Spleen (tissue), 7 donors: Measurements from ENCODE around the gene PKP2.

ENCODE experiments used
- CTCF ChIP-seq, 11 experiments: fragments of 200-600 bp in 7 of 11; fragments of 450-650 bp in 4 of 11; sonication (generic) in 4 of 11; IDR thresholded peaks in 8 of 11; conservative IDR thresholded peaks in 3 of 11; 1 replicate in 7 of 11; 2 replicates in 4 of 11; pipeline versions ENCODE4 v1.4.0 to v1.8.0; 2016 to 2021; ENCODE audit warnings: antibody characterized with exemption in 11 of 11, inconsistent platforms in 4 of 11, mild to moderate bottlenecking in 1 of 11
- POLR2A ChIP-seq, 3 donors: fragments of 450-650 bp; IDR thresholded peaks; one replicate each; pipeline ENCODE4 v1.5.1; 2017; ENCODE audit warnings: antibody characterized with exemption in 3 of 3, mild to moderate bottlenecking in 1 of 3
- POLR2AphosphoS5 ChIP-seq, 3 donors: sonication (generic); formaldehyde crosslinking; IDR thresholded peaks; one replicate each; pipeline ENCODE4 v1.5.1; 2017; ENCODE audit warnings: antibody characterized with exemption in 3 of 3
- donor health status: DM: no; HTN: no; CAD: no; lungs with moderate emphysema.
- donor health status: DM: no; HTN: no; CAD: no.
- donor health status: DM: no; HTN: no; CAD: no.

- TF ChIP-seq CTCF (IDR thresholded peaks at IDR 0.05 in 8 of 11, conservative IDR thresholded peaks at IDR 0.05 in 3 of 11) (no peak), POLR2A (IDR thresholded peaks at IDR 0.05) (no peak), POLR2AphosphoS5 (IDR thresholded peaks at IDR 0.05) (no peak)
Measured at GRCh38 chr12:32742133-32742532, 154.4 kb downstream of the PKP2 start.
